Stimulated activated CD4-positive, alpha-beta T cell treated with anti-CD3 and anti-CD28 coated beads, Interleukin-4, amount 100 ng/mL, for 24 hours (primary cell): ENCODE data around the gene ANKRD40.
"Not testable (repeated sequence)": the region's sequence is repeated elsewhere in the genome, so short reads cannot be mapped to it uniquely, and the experiment has no call there.

Experiments used
- DNase-seq: peaks from one replicate; pipeline ENCODE4 v3.0.0-alpha.2; 2020

The ANKRD40 gene

GRCh38 chr17:50707289-50708049, at the start of gene ANKRD40:
TSS of gene ANKRD40 (minus strand) at chr17:50707914. CDS start at chr17:50707654, 260 bp downstream.
- DNase-seq, result peak; percentile 93

- no peak for DNase-seq
Observed at GRCh38 chr17:50754521-50754920, 46.8 kb upstream of the ANKRD40 start.

- no peak for DNase-seq
Observed at GRCh38 chr17:50749245-50749644, 41.5 kb upstream of the ANKRD40 start.

DNA sequence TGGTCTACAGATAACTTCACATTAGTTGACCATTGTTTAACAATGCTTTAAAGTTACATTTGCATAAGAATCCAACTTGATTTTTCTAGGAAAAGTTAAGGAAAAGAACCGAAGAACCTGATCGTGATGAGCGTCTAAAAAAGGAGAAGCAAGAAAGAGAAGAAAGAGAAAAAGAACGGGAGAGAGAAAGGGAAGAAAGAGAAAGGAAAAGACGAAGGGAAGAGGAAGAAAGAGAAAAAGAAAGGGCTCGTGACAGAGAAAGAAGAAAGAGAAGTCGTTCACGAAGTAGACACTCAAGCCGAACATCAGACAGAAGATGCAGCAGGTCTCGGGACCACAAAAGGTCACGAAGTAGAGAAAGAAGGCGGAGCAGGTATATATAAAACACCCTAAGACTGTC, 37.9 kb upstream of the ANKRD40 start:
- no peak for DNase-seq

- DNase-seq, result no peak
Observed at GRCh38 chr17:50739098-50739497, 31.4 kb upstream of the ANKRD40 start.

DNA sequence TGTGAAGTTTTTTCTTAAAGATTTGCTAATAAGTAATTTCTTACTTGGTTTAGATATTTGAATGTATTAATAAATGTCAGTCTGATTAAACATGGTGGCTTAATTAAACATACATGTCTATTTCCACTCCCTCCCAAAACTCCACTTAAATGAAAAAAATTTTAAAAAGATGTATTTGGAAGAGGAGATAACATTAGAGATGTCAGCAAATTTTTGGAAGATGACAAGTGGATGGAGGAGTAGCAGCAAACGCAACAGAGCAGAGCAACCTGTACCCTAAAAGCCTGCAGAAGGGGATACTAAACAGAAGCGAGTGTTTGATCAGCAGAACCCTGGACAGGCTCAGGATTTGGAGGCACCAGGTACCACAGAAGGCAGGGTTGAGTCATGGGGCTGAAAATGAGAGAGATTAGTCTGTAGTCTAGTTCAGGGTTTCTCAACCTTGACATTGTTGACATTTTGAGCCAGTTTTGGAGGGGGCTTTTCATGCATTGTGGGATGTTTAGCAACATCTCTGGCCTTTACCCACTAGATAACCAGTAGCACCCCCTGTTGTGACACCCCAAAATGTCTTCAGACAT, 29.5 kb upstream of the ANKRD40 start:
- no peak for DNase-seq

DNA sequence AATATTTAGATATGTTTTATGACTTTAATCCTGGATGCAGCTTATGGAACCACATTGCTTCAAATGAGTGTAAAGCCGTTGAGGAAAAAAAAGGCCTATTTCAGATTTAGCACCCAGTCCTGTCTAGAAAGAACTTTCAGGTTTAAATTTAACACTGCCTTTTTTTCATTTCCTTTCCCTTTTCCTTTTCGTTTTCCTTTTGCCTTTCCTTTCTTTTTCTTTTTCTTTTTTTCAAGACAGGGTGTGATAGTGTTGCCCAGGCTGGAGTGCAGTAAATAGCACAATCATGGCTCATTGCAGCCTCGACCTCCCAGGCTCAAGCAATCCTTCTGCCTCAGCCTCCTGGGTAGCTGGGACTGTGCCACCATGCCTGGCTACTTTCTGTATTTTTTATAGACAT, 27.6 kb upstream of the ANKRD40 start:
- no peak for DNase-seq

- no peak for DNase-seq
Observed at GRCh38 chr17:50731575-50732460, 24.1 kb upstream of the ANKRD40 start.

DNA sequence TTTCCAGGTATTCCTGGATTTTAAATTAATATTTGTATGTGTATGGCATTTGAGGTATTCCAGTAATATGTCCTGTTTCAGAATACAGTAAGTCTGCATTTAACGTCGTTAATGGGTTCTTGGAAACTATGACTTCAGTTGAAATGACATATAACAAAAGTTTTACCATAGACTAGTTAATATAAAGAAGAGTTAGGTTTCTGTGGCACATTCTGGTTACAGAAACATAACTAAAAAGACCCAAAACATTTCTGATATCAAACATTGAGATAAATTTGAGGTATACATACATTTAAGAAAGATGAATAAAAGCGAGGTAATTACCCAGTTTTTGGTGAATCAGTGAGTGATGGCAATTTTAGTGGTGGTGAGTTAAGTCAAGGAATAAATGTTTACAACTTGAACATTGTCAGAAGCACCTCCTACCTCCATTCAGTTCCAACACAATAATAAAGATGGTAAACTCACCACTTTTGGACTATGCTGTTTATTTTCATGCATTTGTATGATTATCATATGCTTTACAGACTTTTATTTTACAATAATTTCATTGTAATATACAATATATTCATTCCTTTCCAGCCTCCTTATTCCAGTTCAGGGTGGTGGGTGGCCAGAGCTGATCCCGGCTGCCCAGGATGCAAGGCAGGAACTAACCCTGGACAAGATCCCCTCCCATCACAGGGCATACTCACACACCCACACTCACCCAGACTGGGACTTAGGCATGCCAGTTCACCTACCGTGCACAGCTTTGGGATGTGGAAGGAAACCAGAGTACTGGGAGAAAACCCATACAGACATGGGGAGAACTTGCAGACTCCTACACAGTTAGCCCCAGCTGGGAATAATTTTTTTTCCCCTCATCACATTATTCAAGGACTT, 21.4 kb upstream of the ANKRD40 start:
- DNase-seq, result no peak

DNA sequence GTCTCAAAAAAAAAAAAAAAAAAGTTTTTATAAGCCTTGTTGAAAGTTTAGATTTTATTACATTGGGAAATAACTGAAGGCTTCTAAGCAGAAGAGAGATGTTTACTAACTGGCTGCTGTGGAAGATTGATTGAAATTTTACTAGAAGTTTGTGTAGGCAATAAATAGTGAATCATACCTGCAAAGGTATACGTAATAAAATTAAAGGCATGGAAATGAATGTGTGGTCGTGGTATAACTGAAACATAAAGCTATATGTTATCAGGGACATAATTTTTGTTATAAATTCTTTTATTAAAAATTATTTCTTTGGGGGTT, 20.4 kb upstream of the ANKRD40 start:
- DNase-seq, result no peak

DNA sequence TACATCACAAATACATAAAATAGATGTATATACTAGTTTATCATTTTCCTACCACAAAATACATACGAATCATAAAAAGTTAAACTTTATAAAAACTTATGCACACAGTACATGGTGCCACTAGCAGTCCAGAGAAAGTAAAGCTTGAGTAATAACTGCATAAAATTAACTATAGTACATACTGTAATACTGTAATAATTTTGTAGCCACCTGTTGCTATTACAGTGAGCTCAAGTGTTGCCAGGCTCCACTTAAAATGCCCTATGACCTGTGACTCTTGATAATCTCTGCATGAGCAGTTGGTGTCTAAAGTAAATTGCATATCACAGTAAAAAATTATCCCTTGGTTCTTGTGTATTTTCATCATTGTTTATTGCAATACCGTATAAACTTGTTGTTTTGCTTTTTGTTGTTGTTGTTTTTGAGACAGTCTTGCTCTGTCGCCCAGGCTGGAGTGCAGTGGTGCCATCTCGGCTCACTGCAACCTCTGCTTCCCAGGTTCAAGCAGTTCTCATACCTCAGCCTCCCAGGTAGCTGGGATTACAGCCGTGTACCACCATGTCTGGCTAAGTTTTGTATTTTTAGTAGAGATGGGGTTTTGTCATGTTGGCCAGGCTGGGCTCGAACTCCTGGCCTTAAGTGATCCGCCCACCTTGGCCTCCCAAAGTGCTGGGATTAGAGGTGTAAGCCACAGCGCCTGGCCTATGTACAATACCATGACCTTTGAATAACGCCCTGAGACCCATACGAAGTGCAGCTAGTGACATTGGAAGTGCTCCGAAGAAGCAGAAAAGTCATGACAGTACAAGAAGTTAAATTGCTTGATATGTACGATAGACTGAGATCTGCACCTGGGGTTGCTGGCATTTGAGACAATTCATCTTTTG, 18.3 kb upstream of the ANKRD40 start:
- DNase-seq, result no peak

- not testable (repeated sequence) for DNase-seq
Observed at GRCh38 chr17:50724622-50725021, 16.9 kb upstream of the ANKRD40 start.

- DNase-seq, result no peak
Observed at GRCh38 chr17:50722746-50723145, 15.0 kb upstream of the ANKRD40 start.

- no peak for DNase-seq
Observed at GRCh38 chr17:50721194-50722010, 13.7 kb upstream of the ANKRD40 start.

GRCh38 chr17:50719924-50720794, 12.4 kb upstream of the ANKRD40 start:
- DNase-seq, result no peak

DNA sequence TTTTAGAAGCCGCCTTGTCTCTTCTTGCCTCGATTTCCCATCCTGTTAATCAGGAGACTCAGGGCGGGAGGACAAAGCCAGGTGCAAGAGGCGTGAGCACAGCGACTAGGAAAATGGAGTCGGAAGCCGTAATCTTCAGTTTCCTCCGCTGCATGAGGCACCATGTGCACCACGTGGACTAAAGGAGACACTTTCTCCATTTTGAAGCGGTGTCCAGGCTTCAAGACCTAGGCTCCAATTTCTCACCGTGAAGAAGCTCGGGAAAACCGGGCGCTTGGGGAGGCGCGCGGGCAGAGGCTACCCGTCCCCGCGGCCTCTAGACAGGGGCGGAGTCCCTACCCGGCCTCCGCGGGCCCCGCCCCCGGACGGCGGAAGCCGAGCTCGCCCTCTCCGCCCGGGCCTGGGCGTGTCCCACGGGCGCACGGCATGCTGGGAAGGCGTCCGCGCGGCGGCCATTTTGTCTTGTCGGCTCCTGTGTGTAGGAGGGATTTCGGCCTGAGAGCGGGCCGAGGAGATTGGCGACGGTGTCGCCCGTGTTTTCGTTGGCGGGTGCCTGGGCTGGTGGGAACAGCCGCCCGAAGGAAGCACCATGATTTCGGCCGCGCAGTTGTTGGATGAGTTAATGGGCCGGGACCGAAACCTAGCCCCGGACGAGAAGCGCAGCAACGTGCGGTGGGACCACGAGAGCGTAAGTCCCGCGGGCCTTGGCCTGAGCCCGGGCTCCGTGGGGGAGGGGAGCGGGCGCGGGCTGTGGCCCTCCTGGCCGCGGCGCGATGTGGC, 11.6 kb upstream of the ANKRD40 start, which contains the start of gene LUC7L3:
LUC7L3 (plus strand) TSS at position 460 of the 780 bp plus-strand sequence; CDS start at position 590, 130 bp downstream.
- DNase-seq, result peak; percentile 93

- DNase-seq, result no peak
Observed at GRCh38 chr17:50715471-50715870, 7.8 kb upstream of the ANKRD40 start.

DNA sequence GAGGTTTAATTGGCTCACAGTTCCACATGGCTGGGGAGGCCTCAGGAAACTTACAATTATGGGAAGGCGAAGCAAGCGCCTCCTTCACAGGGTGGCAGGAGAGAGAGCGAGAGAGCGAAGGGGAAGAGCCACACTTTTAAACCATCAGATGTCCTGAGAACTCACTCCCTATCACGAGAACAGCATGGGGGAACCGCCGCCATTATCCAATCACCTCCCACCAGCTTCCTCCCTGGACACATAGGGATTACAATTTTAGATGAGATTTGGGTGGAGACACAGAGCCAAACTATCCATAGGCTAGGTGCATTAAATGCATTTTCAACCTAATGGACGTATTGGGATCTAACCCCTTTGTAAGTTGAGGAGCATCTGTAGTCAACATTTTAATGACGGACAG, 4.9 kb upstream of the ANKRD40 start:
- DNase-seq, result no peak

- DNase-seq, result no peak
Observed at GRCh38 chr17:50710650-50711049, 2.9 kb upstream of the ANKRD40 start.
